NCI-H446 treated with DMSO at 0.1 percent for 48 hours (cell line): ENCODE results near the gene PNPLA7.
"Not testable (repeated sequence)": the region's sequence is repeated elsewhere in the genome, so short reads cannot be mapped to it uniquely, and the experiment has no call there.

Source experiments
- DNase-seq: peaks from one replicate; lab custom pipeline; 2025; lab: John Stamatoyannopoulos, UW

Gene PNPLA7

DNA sequence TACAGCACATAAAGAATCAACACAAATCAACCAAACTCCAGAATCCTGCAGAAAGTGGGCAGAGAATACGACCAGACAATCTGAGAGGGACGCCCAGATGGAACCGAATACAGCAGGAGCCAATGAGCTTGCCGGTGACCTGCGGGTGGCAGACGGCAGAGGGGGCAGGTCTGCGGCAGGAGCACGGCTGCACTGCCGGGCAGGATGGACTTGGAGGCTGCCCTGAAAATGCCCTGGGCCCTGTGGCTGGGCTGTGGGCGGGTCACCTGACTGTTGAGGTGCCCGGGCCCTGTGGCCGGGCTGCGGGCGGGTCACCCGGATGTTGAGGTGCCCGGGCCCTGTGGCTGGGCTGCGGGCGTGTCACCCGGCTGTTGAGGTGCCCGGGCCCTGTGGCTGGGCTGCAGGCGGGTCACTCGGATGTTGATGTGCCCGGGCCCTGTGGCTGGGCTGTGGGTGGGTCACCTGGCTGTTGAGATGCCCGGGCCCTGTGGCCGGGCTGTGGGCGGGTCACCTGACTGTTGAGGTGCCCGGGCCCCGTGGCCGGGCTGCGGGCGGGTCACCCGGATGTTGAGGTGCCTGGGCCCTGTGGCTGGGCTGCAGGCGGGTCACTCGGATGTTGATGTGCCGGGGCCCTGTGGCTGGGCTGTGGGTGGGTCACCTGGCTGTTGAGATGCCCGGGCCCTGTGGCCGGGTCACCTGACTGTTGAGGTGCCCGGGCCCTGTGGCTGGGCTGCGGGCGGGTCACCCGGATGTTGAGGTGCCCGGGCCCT lies 36.2 kb downstream of the PNPLA7 start:
- DNase-seq: not testable (repeated sequence)

DNA sequence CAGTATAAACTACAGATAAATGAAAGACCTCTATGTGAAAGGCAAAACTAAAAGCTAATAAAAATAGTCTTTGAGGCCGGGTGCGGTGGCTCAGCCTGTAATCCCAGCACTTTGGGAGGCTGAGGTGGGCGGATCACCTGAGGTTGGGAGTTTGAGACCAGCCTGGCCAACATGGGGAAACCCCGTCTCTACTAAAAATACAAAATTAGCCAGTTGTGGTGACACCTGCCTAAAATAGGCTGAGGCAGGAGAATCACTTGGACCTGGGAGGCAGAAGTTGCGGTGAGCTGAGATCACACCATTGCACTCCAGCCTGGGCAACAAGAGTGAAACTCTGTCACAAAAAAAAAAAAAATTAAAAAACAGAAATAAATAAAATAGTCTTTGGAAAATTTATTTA lies 37.1 kb downstream of the PNPLA7 start:
- not testable (repeated sequence) for DNase-seq

DNA sequence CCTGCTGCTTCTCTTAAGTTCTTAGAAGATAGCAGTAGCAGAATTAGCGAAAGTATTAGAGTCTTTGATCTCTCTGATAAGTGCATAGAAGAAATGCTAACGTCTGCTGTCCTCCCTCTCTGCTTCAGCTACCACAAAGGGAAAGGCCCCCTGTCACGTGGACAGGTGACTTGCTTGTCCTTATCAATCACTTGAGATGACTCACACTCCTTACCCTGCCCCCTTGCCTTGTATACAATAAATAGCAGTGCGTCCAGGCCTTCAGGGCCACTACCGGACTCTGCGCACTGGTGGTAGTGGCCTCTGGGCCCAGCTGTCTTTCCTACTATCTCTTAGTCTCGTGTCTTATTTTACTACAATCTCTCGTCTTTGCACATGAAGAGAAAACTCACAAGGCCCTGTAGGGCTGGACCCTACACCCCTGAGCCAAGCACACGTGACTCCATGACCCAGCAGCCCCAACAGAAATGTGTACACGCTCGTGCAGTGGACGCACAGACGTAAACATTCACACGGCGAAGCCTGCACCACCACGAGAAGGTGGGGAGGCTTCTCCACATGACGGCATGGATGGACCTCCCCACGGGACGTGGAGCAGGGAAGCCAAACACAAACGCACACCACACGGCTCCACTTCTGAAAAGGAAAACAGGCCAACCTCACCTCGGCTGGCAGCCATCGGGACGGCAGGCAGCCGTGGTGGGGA lies 38.3 kb downstream of the PNPLA7 start:
- no peak for DNase-seq

DNA sequence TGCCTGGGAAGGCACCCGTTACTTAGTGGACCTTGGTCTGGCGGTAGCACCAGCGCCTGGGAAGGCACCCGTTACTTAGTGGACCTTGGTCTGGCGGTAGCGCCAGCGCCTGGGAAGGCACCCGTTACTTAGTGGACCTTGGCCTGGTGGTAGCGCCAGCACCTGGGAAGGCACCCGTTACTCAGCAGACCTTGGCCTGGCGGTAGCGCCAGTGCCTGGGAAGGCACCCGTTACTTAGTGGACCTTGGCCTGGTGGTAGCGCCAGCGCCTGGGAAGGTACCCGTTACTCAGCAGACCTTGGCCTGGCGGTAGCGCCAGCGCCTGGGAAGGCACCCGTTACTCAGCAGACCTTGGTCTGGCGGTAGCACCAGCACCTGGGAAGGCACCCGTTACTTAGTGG lies 39.1 kb downstream of the PNPLA7 start:
- not testable (repeated sequence) for DNase-seq

DNA sequence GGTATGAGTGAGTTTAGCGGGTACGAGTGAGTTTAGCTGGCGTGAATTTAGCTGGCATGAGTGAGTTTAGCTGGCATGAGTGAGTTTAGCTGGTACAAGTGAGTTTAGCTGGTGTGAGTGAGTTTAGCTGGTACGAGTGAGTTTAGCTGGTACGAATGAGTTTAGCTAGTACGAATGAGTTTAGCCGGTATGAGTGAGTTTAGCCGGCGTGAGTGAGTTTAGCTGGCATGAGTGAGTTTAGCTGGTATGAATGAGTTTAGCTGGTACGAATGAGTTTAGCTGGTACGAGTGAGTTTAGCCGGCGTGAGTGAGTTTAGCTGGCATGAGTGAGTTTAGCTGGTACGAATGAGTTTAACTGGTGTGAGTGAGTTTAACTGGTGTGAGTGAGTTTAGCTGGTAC lies 41.0 kb downstream of the PNPLA7 start:
- DNase-seq: no peak

DNA sequence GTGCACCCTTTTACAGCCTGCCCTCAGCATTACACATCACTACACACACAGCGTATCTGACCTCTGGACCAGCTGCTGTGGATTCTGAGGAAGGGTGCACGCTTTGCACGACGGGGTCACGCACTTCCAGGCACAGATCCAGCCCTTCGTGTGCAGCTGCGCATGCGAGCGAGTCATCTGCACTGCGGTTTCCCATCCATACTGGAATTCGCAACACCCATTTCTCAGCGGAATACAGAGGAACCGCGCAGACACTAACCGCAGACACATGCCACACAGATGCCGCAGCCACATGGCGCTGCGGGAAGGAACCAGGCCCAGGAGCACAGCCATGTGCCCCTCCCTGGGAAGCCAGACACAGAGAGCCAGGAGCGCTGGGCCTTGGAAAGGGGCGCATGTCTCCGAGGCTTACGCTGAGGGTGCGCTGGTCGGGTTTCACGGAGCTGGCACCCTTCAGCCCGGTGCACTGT lies 43.5 kb downstream of the PNPLA7 start:
- no peak for DNase-seq

DNA sequence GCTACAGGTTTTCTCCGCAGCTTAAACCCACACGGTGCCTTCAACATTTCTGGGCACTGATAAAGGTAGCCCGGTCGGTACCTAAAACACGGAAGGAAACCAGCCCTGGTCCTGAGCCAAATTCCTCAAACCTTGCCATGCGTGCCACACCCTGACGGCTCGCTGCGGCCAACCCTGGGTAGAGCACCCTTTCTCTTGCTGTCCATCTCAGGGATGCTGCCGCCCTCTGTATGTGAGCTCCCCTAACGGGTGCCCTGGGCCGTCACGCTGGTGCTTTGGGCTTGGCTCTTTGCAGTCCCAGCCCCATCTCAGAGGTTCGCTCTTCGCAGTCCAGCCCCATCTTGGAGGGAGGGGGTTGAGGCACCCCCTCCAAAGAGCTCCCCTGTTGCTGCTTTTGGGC lies 43.9 kb downstream of the PNPLA7 start:
- no peak for DNase-seq

DNA sequence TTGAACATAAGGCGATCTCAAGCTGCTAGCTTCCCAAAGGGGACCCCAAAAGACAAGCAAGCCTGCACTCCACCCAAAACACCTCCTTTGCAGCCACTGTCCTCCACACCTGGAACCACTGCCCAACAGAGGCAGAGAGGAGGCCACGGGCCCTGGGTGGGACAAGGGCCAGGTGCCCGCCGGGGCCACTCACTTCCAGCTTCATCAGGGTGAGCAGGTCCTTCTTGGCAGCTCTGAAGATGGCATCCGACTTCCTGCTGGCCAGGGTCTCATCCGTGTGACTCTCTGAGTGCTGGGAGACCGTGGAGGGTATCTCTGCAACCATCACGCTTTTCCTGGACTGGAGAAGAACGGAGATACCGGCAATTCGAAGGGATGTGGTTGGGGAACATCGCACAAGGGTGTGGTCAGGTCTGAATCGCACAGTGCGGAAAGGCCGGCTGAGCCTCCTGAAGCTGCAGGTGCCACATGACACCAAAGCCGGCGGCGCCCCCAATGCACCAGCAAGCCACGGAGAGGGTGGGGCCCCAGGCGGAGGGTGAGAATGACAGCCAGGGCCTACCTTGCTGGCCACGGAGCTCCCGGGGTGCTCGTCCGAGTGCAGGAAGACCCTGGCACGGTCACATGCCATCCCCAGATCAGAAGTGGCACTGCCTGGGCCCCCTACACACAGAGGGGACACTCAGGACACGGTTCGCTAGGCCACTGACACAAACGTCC lies 44.6 kb downstream of the PNPLA7 start:
- DNase-seq: no peak

DNA sequence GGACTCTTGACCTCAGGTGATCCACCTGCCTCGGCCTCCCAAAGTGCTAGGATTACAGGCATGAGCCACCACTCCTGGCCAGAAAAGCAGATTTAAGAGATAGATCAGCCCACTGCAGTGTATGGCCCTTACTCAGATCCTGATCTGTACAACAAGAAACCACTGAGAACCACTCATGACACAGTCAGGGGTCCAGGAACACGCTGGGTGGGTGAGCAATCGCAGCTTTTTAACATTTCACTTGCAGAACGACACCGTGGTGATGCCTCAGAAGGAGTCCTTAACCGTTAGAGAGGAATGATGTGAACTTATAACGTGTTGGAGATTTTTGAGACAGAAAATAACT lies 45.8 kb downstream of the PNPLA7 start:
- no peak for DNase-seq

DNA sequence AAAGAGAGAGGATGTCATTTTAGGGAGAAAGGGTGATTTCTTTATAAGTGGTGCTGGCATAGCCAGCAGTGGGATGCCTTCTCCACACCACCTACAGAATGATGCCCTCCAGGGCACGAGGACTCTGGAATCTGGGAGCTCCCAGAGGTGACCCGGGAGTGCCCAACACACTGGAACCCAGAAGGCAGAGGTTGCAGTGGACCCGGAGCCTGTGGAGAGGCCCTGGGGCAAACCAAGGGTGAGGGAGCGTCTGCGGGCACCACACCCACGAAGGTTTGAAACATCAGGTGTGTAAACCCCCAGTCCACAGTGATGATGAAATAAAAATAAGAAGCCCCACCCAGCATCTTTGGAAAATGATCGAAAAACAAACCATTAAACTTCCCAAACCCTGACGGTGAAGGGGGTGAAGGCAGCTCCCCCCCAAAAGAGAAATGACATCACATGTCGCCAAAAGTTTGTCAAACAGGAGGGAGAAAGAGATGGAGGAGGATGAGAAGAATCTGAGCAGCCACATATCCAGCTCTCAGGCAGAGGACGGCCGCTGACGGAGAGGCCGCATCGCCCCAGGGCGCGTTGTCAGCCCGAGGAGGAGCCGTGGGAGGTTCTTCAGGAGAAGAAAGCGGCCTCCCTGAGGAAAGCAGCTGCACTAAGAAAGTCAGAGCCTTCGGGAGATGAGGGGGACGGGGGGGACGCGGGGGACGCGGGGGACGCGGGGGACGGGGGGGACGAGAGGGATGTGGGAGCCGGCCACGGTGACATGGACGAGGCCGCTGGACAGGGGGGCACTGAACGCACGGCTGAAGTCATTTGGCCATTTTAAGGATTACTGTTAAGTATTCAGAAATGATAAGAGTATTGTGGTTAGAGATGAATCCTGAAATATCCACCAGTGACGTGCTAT lies 47.9 kb downstream of the PNPLA7 start:
- no peak for DNase-seq

DNA sequence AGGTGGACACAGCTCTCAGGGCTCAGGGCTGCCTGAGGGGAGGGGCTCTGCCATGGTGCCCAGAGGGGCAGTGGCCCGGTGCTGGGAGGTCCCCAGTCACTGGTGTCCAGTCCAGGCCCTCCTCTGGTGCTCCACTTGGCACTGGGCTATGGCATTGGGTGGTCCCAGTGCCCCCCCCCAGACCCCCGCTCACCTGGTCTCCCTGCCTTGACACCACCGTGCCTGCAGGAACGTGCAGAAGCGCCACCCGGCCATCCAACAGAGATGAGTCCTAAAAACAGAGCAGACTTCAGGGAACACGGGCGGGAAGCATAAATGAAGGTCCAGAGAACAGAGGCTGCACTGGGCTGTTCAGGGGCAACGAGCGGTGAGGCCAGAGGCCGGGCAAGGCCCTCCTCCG lies 48.7 kb downstream of the PNPLA7 start:
- no peak for DNase-seq

DNA sequence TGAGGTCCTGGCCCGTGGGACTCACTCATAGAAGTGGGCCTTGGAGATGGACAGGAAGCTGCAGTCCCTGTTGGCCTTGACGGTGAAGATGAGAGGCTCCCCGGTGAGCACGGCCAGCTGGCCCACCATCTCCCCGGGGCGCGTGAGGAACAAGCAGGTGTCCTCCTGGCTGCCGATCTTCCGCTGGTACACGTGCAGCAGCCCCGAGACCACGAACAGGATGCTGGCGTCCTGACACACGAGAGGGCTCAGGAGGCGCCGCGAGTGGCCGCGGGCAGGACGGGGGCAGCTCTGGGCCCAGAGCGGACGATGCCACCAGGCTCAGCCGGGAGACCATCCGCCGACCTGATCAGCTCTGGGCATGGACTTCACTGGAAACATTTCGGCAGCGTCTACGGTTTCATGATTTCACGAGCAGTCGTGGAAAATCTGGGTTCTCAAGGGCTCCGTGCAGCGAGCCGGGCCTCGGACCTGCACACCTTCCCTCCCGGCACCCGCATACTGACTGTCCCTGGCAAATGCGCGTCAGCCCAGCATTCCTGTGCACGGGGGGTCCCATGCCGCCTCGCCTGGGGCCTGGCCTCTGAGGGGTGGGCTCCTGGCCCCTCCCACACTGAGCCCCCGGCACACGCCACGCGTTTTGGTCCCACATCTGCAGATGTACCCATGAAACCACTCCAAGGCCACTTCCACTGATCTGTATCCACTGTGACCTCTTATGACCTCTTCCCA lies 49.4 kb downstream of the PNPLA7 start:
- no peak for DNase-seq

DNA sequence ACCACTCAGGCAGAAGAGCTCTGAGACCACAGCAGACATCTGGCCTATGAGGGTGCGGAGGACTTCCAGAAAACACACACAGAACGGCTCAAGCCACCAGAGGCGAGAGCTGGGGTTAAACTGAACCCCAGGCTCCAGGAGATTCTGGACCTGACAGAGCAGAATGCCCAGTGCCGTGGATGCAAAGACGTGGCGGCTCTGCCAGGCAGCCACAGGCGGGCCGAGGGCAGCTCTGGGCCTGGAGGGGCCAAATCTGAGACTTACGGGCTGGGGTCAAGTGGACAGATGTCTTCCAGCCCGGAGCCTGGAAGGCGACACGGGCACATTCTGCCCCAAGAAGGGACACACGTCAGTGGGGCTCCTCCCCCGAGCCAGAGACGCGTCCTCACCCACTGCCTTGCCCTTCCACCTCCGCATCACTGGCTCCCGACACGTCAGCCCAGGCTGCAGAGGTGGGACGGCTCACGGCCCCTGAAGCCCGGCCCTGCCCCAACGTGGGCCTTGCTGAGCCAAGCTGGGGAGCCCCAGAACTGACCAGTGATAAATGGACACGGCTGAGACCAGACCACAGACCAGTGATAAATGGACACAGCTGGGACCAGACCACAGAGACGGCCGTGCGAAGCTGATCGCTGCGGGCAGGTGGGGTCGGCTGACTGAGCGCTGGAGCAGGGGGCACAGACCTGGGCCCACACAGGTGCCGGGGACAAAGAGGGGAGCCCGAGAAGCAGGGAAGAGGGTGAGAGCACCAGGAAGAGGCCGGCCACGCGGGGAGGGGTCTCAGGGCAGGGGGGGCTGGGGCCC lies 50.1 kb downstream of the PNPLA7 start:
- DNase-seq: no peak

DNA sequence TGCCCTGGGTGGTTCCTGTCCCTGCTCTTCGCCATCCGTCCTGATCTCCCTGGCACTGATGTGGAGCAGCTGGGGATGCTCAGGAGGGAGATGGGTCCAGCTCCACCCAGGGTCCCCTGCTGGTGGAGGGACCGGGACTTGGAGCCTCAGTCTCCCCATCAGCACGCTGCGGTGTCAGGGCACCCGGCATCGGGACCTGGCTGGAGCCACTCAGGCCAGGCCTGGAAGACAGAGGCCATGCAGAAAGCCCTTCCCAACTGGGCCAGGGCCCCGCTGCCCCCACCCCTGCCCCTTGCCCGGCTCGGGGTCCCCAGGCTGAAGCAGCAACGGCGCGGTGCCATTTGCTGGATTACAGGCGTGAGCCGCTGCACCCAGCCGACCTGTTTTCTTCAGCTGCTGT lies 50.8 kb downstream of the PNPLA7 start:
- no peak for DNase-seq

DNA sequence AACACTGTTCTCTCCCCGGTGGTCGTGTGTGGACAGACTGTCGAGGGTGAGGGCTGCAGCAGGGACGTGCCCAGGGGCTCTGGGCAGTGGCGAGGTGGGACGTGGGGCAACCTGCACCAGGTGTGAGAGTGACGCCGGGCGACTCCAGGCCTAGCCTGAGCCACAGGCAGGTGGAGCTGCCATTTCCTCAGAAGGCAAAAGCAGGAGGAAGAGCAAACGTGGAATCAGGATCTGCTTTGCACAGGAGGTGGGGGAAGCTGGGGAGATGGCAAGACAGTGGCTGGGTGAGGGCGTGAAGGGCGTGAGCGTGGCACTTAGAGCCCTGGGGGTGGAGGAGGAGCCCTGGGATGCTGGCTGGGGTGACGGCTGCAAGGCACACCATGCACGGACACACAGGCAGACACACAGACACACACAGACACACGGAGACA lies 51.5 kb downstream of the PNPLA7 start:
- no peak for DNase-seq

DNA sequence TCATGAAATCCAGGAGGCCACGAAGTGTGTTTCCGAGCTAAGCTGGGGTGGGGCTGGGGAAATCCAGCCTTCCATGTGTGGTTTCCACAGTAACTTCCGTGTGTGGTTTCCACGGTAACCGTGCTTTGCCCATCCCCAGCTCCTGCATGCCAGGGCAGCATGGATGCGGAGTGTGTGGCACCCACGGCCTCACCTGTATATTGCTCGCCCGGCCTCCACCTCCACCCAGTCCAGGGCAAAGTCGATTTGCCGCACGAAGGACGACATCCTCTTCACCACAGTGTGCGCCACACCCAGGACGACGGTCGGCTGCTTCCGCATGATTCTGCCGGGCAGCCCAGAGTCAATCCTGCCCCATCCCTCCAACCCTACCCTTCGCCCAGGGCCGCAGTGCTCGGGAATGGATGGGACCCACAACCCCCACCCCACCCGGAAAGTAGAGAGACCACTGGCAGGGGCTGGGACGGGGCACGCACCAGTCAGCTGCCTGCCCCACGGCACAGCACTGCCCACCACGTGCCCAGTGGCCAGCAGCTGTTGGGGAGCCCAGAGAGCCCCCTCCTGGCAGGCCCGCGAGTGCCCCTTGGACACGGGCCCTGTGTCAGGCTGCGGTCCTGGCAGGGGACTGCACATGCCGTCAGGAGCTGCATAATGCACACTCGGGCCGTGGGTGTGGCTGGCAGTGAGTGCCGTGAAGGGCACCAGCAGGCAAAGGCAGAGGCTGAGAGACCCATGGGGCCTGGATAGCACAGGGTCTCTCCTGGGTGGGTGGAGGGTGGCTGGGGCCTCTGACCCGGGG lies 52.1 kb downstream of the PNPLA7 start:
- DNase-seq: no peak

DNA sequence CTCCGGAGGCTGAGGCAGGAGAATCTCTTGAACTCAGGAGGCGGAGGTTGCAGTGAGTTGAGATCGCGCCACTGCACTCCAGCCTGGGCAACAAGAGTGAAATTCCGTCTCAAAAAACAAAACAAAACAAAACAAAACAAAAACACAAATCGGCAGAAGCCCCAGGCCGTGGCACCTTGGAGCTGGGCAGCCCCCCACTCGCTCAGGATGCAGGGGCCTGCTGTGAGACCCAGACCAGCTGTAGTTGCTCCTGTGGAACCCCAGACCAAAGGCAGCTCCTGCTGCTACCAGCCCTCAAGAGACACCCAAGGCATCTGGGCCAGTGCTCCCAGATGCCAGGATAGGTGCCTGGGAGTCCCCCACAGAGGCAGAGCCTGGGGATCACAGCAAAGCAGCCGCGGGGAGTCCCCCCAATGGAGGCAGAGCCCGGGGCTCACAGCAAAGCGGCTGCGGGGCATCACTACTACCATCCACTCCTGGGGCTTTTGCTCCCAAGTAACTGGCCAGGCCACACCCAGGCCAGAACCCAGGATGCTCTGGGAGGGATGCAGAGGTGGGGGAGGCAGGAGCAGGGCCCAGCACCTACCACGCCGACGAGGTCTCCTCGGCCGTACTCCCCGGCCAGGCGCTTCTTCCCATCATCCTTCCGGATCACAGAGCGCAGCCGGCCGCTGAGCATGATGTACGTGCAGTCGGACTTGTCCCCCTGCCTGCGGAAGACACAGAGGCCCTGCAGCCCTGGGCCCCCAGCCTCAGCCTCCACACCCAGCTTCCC lies 53.4 kb downstream of the PNPLA7 start:
- DNase-seq: no peak

DNA sequence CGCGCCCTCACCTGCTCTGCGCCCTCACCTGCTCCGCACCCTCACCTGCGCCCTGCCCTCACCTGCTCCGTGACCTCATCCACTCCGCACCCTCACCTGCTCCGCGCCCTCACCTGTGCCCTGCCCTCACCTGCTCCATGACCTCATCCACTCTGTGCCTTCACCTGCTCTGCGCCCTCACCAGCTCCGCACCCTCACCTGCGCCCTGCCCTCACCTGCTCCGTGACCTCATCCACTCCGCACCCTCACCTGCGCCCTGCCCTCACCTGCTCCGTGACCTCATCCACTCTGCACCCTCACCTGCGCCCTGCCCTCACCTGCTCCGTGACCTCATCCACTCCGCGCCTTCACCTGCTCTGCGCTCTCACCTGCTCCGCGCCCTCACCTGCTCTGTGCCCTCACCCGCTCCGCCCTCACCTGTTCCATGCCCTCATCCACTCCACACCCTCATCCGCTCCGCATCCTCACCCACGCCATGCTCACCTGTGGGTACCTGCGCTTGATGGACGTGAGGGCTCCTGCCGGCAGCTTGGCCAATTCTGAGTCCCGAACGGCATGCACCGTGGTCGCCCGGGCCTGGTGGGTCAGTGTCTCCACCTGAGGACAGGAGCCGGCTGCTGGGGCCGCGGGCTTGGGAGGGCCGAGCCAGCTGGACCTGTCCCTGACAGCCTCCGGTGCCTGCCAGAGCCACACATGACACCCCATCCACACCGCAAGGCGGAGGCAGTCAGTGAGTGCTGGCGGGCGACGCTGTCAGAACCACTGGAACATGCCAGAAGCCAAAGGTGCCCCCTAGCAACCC lies 55.5 kb downstream of the PNPLA7 start:
- no peak for DNase-seq
